GM21423 (cell line): ENCODE measurements around the gene APEX1.

ENCODE experiments used
- ATAC-seq: cut with Tn5 transposase; IDR thresholded peaks from one replicate; pipeline ENCODE4 v1.9.1; 2021; ENCODE audit warnings: mild to moderate bottlenecking, moderate library complexity; ENCODE audit not compliant: unreplicated experiment

APEX1 gene

DNA sequence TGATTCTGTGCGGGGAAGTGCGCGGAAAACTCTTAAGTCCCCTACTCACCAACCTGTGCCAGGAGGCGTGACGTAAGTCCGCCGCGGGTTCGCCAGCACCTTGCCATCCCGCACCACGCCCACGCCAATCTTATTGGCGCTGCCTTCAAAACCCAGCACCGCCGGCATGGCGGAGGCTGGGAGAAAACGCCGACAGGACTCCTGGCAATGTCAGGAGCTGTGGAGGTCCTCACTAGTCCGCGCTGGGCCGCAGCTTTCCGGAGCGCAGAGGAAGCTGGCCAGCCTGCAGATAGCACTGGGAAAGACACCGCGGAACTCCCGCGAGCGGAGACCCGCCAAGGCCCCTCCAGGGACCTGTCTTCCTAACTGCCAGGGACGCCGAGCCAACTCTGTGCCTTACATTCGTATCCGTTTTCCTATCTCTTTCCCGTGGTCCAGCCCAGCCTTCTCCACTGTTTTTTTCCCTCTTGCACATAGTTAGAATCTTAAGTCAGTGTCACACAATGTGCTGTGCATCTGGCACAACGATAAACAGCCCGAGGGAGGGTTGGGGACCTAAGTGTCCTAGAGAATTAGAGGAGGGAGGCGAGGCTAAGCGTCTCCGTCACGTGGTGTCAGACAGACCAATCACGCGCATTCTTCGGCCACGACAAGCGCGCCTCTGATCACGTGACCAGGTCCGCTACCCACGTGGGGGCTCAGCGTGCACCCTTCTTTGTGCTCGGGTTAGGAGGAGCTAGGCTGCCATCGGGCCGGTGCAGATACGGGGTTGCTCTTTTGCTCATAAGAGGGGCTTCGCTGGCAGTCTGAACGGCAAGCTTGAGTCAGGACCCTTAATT is at the start of gene APEX1, which contains the start of gene OSGEP:
Gene APEX1, plus strand, starts transcription at position 711 of the 839 bp plus-strand sequence. CDS start 420 bp downstream, outside the sequence.
Gene OSGEP, minus strand, starts transcription at position 297 of the 839 bp plus-strand sequence. Its CDS starts 129 bp downstream, at position 168.
- ATAC-seq = peak; percentile 83

DNA sequence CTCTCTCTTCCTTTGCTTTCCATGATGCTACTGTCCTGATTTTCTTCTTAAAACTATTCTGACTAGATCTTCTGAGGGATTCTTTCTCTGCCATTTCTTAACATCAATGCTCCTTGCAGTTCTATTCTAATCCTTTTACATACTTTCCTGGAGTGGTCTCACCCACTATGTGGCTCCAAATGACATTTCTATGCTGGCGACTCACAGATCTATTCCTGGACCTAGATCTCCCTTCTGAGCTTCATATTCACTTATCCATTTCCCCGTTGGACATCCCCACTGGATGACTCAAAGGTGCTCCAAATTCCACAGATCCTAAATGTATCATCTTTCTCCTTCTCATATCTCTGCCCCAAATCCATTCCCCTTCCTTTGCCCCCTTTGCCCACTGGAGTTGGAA is 45.8 kb upstream of the APEX1 start:
- no peak for ATAC-seq

DNA sequence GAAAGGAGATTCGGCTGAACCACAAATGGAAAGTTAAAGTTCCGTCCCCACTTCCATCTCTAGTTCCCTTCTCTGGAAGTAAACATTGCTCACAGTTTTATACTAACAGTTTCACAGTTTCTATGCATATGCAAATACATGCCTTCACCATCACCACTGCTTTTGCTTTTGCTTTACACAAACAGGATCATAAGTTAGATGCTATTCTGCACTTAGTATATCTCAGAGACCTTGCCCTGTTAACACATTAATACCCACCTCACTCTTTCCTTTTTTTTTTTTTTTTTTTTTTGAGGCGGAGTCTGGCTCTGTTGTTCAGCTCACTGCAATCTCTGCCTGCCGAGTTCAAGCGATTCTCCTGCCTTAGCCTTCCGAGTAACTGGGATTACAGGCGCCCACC is 42.6 kb upstream of the APEX1 start:
- peak; percentile 57 for ATAC-seq

DNA sequence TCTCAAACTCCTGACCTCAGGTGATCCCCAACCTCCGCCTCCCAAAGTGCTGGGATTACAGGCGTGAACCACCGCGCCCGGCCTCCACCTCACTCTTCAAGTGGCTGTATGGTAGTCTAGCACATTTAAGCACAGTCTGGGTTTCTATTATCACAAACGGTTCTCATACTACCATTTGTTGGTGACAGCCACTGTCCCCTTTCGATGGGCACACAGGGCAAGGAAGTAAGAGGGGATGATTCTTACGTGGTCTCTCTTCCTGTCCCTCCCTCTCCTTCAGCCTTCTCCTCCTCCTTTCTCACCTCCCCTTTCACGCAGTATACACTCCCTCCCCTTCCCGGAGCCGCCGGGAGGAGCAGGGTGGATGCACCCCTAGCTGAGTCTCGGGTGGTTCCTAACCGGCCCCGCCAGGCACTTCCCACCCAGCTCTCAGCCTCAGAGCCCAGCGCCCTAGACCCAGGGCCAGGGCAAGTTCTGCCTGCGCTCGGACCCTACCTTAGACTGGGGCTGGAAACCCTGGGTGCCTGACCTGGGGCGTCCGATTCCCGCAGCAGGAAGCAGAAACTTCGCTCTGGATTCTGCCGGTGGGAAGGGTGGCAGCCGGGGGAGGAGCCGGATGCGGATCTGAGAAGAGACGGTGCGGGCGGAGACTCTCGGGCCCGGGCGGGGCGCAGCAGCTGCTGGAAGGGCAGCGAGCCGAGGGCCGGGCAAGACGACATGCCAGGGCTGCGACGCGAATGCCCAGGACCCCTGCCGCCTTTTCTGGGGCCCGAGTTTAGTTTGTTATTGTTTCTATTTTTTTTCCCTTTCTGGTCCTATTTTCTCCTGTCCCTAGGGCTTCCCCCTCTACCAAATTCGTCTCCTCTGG is 41.9 kb upstream of the APEX1 start, which contains the start of gene TEP1:
Gene TEP1, minus strand, starts transcription at position 626 of the 868 bp plus-strand sequence. CDS start 5,062 bp downstream, outside the sequence.
- ATAC-seq = peak; percentile 66

DNA sequence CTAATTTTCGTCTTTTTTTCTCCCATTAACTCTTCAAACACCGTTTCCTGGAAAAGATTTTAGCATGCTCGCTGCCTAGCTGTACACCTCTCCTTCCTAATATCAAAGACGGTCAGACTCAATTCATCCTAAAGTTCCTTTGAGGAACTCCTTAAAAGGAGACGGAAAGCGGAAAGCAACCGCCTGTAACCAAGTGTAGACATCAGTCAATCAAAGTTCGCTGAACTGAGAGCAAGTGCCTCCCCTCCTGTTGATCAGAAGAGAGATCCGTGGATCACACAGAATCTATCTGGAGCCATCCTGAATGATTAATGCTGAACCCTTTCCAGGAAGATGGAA is 41.3 kb upstream of the APEX1 start:
- ATAC-seq = peak; percentile 42

DNA sequence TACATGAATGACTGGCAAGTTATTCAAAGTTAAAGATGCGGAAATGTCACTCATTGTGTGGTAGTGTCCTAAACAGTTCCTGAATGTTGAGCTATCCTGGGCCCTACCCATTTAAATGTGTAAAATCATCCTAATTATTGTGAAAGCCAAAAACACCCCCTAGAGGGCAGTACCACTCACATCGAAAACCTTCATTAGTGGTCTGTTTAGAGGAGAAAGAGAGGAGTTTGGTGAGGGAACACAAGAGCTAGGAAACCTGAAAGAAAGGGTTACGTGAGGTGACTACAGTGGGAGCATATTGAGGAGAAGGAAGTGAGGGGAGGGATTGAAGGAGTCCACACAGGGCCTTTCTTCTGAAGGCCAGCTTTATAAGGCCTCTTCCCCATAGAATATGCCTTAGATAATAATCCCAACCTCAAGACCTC is 39.2 kb upstream of the APEX1 start:
- no peak for ATAC-seq

DNA sequence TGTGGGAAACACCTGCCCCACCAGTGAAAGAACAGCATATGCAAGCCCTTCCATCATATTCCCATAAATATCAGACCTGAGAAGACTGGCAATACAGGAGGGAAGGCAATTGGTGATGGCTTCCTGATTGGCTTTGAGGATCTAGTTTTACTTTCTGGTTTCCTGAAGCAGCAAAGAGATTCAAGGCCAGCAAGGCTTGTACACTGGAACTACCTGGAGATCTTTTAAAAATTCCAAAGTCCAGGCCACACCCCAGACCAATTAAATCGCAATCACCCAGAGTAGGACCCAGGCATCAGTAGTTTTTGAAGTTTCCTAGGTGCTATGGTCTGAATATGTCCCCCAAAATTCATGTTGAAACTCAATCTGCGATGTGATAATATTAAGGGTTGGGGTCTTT is 38.8 kb upstream of the APEX1 start:
- ATAC-seq = no peak

DNA sequence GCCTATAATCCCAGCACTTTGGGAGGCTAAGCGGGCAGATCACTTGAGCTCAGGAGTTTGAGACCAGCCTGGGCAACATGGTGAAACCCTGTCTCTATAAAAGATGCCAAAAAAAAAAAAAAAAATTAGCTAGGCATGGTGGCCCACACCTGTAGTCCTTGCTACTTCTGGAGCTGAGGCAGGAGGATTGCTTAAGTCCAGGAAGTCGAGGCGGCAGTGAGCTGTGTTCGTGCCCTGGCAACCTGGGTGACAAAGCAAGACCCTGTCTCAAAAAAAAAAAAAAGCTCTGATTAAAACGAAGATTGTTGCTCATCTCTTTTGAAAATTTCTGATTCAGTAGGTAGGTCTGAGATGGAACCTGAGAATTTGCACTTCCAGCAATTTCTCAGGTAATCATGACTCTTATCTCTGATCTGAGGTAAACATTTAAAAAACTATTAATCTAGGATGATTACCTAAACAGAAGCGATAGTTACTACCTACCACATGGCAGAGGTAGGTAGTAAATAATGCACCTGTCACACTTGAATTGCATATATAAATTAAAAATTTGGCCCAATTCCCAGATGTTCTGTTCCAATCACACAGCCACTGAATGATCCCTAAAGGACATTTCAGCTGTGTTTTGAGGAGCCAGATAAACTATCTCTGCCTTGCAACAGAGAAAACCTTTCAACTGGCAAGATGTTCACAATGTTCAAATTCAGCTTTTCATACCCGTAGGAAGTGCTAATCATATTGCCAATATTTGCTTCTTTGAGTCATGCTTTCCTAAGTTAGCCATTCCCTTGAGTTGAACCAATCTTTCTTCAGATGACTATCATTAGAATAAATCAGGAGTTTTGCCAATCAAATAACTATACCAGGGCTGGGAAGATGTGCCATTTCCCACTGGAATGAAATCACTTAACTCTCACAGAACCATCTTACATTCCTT is 37.5 kb upstream of the APEX1 start:
- ATAC-seq = no peak

DNA sequence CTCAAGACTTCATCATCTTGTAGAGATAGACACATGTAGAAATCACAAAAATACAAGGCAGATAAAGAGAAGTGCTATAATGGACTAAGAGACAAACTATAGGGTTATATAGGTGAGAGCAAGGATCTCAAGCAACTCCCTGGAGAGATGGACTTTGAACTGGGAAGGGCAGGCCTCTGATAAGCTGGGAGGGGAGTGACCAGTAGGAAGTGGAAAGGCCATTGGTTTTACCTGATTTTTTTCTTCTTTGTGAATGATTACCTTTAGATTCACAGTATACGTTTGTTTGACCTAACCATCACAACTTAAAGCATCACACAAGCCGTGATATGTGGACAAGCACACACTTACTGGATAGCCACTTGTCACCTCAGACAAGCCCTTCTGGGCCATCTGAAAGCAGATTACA is 36.5 kb upstream of the APEX1 start:
- ATAC-seq = no peak

DNA sequence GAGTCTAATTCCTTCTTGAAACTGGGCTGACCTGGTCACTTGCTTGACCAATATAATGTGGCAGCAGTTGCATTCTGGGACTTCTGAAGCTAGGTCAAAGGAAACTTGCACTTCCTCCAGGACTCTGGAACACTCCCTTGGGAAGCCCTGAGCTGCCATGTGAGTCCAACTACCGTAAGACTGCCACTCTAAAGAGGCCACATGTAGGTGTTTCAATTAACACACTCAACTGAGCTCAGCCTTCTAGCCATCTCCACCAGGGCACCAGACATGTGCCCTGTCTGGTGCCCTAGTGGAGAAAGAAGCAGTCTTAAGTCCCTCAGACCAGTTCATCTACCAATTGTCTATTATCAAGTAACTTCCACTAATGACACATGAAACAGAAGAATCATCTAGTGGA is 35.6 kb upstream of the APEX1 start:
- no peak for ATAC-seq

DNA sequence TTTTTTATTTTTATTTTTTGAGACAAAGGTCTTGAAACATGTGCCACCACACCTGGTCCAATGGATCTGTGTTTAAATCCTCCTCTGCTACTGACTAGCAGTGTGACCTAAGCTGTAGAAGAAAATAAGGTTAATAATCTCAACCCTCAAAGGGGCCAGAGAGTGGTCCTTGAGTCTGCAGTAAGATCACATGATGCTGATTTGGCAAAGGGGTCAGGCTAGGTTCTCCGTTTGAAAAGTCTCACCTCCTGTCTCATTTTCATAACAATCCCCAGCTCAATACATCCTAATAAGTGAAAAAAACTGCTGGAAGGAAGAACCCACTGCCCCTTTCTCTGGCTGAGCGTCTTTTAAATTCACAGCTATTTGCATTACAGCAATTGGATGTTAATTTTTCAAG is 33.8 kb upstream of the APEX1 start:
- no peak for ATAC-seq

DNA sequence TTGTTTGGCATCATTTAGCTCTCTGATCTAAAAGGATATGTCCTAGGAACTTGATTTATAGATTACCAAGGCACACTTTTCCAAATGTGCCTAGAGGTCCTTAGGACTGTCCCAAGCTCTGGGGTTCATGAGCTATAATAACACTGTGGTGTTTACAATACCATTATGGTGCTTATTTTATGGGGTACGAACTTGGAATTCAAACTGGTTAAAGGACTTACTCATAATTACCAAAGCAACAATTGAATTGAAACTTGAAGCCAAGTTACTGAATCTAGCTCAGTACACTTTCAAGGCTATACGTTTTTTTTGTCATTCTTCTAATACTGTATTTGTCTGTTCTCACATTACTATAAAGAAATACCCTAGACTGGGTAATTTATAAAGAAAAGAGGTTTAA is 32.1 kb upstream of the APEX1 start:
- ATAC-seq = no peak

DNA sequence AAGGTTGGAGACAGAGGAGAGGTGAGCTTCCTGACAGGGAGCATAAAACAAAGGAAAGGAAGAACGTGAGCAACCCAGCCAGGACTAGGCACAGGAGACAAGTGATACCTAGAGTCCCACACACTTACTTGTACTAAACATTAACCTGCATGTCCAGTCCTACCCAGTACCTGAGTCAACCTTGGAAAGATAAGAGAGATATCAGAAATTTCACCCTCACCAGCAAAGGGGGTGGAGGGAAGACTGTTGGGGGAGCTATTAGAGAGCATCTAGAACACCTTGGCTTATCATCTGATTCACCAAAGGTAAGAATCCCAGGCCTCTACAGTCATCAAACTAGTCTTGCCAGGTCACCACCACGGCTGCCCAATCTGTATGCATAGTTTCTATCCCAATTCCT is 30.2 kb upstream of the APEX1 start:
- no peak for ATAC-seq

DNA sequence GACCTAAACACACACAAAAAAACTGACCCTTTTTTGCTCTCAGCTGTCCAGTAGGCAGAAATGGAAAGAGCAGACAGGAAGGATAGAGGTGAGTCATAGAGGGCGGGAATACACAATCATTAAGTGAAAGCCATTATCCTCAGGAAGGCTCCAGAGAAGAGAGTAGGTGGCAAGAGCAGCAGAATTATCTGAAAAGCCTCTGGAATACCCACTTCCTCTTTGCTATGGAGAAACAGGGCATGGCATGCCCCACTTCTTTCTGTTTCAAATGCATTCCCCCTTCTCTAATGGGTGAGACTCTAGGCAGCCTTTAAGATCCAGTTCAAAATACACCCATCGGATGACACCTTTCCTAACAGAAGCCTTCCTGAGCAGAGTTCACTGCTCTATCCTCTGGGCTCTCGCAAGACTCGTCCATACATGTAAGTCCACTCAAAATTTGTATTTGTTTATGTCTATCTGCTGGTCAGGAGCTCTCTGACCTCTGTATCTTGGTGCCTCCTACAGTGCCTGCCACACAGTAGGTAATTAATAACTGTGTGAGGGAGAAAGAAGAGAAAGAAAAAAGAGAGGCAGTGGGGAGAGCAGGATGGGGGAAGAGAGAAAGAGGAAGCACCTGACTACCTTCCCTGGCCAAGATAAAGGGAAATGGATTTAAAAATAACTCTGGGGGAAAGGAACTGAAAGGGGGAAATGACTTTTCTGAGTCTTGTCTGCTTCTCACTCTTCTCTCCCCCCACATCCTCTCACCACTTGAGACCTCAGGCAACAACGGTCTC is 27.6 kb upstream of the APEX1 start:
- peak; percentile 69 for ATAC-seq

DNA sequence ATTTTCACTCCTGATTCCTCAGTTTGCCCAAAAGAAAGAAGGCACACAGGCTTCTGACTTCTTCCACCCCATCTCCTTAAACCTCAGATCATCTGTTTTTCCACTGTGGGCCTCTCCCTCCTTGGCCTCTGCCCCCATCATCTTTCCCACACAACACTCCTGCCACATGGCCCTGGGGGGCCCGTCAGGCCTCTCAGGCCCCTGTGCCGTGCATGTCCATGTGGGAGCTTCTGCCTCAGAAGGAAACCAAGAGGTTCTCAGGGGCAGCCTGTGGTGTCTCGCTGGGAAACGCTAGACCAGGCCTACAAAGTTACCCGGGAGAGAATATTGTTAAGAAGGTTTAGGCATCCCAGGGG is 27.0 kb upstream of the APEX1 start:
- ATAC-seq = peak; percentile 23

DNA sequence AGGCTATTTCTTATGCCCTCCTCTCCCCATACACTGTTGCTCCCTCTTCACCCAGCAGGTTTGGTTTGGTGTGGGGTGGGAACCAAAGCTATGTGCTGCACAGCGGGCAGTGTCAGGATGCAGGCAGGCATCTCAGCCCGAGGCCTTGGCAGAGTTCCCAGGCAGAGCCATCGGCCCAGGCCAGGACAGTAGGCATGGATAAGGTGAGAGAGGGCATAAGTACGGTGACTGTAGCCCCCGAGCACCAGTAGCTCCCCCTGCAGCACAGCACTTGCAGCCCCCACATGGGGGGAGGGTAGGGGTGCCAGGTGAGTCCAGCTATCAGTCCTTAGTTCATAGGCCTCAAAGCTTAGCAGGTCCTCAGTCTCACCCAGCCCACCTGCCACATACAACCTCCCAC is 26.2 kb upstream of the APEX1 start:
- ATAC-seq = no peak

DNA sequence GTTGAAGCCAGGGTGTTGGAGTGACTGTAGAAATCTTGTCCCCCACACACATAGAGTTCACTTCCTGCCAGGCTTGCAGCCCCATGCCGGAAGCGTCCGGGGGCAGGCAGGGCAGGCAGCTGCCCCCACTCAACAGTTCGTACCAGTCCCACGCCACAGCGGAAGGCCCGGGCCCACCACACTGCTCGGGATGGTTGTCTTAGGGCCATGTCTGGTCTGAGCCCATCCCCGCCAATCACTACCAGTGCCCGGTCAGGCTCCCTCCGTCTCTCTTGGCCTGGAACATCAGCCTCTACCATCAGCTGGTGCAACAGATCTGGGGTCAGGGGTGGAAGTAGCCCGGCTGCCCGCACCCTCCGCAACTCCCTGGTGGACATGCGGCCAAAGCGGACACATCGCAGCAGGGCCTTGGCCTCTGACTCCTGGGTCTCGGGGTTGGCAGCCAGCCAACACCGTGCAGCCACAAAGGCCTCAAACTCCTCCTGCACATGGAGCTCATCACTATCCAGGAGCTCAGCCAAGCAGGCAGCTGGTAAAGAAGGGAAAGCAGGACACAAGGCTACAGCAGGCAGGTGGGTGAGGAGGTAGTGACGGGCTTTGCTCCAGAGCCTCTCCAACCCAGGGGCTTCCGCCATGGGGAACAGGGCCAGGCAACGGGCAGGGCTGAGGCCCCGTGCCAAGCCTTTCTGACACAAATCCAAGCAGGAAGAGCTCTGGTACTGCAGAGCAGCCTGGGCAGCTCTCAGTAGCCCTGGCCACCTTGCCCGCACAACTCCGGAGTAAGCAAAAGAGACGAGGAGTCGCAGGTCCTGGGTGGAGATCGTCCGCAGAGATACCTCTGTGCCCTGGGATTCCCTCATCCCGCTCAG is 25.0 kb upstream of the APEX1 start:
- no peak for ATAC-seq

DNA sequence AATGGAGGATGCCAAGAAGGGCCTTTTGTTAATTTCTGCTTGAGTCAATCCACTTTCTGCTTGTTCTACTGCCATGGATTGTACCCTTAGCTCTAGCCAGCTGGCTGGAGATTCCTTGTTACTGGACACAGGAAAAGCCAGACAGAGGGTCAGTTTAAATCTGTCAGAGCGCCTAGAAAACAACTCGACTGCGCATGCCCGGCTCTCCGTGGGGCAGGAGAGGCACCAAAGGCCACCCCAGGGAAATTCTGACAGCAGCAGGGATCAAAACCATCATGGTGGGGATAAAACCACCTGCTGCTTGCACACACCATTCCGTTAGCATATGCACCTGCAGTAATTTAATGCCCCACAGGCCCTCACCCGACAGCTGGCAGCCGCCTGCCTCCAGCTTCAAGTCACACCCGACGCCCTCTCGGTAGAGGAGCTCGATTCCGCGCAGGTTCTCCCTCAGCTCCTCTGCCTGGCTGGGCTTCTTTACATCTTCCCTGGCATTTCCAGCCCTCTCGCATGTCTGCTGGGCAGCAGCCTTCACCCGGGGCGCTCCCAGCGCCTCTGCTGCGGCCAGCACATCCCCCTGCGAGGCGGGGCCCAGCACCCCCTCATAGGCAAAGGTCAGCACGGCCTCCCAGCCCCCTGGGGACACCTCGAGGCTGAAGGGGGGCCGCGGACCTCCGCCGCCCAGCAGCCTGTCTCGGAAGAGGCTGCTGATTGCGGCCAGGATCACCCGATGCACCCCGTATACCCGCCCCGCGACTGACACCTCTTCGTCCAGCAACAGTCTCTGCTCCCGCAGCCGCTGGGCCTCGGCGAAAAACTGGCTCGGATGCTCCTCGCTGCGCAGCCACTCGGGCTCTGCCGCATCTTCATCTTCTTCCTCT is 20.1 kb upstream of the APEX1 start:
- ATAC-seq = no peak
